GM23248 (cell line): Measurements from ENCODE around the gene CSMD2. TPM values are rescaled to one million over a fixed set of nuclear protein-coding genes. Genes with fewer than 3 reads are reported as not detected.
A peak's percentile ranks its signal among the peaks of the same experiment; 100 is the strongest.

Experiments used
- DNase-seq: peaks from one replicate; pipeline ENCODE4 v3.0.0-alpha.2; 2015
- H2AFZ ChIP-seq: fragments of 200-600 bp; sonication (generic); 2 replicates; pipeline ENCODE4 v1.6.1; 2016; ENCODE audit warnings: antibody characterized with exemption
- H3F3A ChIP-seq: fragments of 200-600 bp; sonication (generic); 2 replicates; pipeline ENCODE4 v1.6.1; 2016; ENCODE audit warnings: mild to moderate bottlenecking, antibody characterized with exemption, mixed run types; ENCODE audit not compliant: insufficient read depth
- H3K27ac ChIP-seq: fragments of 200-600 bp; sonication (generic); 2 replicates; pipeline ENCODE4 v1.5.1; 2016; ENCODE audit warnings: mild to moderate bottlenecking
- H3K27me3 ChIP-seq: fragments of 200-600 bp; sonication (generic); replicated peaks from 2 replicates; pipeline ENCODE4 v1.6.1; 2016; ENCODE audit warnings: mild to moderate bottlenecking; ENCODE audit not compliant: insufficient read depth
- H3K36me3 ChIP-seq: fragments of 200-600 bp; sonication (generic); 2 replicates; pipeline ENCODE4 v1.6.1; 2016; ENCODE audit warnings: low read depth, mild to moderate bottlenecking
- H3K4me1 ChIP-seq: fragments of 200-600 bp; sonication (generic); 2 replicates; pipeline ENCODE4 v1.6.1; 2016; ENCODE audit warnings: mild to moderate bottlenecking; ENCODE audit not compliant: insufficient read depth
- H3K4me2 ChIP-seq: fragments of 200-600 bp; sonication (generic); one replicate; pipeline ENCODE4 v1.6.1; 2016; ENCODE audit warnings: mild to moderate bottlenecking; ENCODE audit not compliant: unreplicated experiment
- H3K4me3 ChIP-seq: fragments of 200-600 bp; sonication (generic); 2 replicates; pipeline ENCODE4 v1.5.1; 2016; ENCODE audit warnings: mild to moderate bottlenecking
- H3K79me2 ChIP-seq: fragments of 200-600 bp; sonication (generic); 2 replicates; pipeline ENCODE4 v1.6.1; 2016; ENCODE audit warnings: mild to moderate bottlenecking; ENCODE audit not compliant: insufficient read depth
- H3K9ac ChIP-seq: fragments of 200-600 bp; sonication (generic); 2 replicates; pipeline ENCODE4 v1.6.1; 2016; ENCODE audit warnings: mild to moderate bottlenecking
- H3K9me2 ChIP-seq: fragments of 200-600 bp; sonication (generic); 2 replicates; pipeline ENCODE4 v1.6.1; 2016; ENCODE audit warnings: mixed run types, mild to moderate bottlenecking, moderate library complexity; ENCODE audit not compliant: insufficient read depth
- H3K9me3 ChIP-seq: fragments of 200-600 bp; sonication (generic); one replicate; pipeline ENCODE4 v1.6.1; 2017; ENCODE audit warnings: low read depth
- H4K20me1 ChIP-seq: fragments of 200-600 bp; sonication (generic); 2 replicates; pipeline ENCODE4 v1.6.0; 2016; ENCODE audit not compliant: insufficient read depth
- EZH2 ChIP-seq: fragments of 200-600 bp; sonication (generic); IDR thresholded peaks from 2 replicates; pipeline ENCODE4 v1.6.1; 2018; ENCODE audit warnings: antibody characterized with exemption, mild to moderate bottlenecking; ENCODE audit not compliant: insufficient read depth, poor library complexity, severe bottlenecking
- EZH2phosphoT487 ChIP-seq: fragments of 200-600 bp; sonication (generic); IDR thresholded peaks from 2 replicates; pipeline ENCODE4 v1.6.1; 2018; ENCODE audit warnings: antibody characterized with exemption, moderate library complexity, mild to moderate bottlenecking, low read depth; ENCODE audit not compliant: insufficient read depth
- WGBS, 2 experiments: methylation state at CpG; one replicate each; pipeline ENCODE4 v1.1.6; 2015 to 2017; ENCODE audit warnings: low lambda C conversion rate in 2 of 2, low coverage in 1 of 2; ENCODE audit errors: missing lambda C conversion rate in 2 of 2; 5-methylcytosine and 5-hydroxymethylcytosine counted together
- in situ Hi-C: fragments of 300-500 bp; cut with MboI; formaldehyde crosslinking; loops from 2 replicates; pipeline ENCODE4 v1.15.0; 2020
- polyA plus RNA-seq: library from polyadenylated mRNA; unstranded; fragments of >200 nt; fragmentation: Nextera tagmentation; extraction: Ambion mirVana; gene quantifications from 2 replicates; pipeline ENCODE4 v1.2.1, GENCODE V29; 2016
- total RNA-seq: library from RNA; depleted of rRNA; stranded (reverse); fragments of >200 nt; shearing (Covaris generic); gene quantifications from 2 replicates; pipeline ENCODE4 v1.2.3, GENCODE V29; 2014

The CSMD2 gene
- total and polyA plus RNA-seq, 2 experiments from 2014 or later: 4.5 to 7.1 TPM

DNA sequence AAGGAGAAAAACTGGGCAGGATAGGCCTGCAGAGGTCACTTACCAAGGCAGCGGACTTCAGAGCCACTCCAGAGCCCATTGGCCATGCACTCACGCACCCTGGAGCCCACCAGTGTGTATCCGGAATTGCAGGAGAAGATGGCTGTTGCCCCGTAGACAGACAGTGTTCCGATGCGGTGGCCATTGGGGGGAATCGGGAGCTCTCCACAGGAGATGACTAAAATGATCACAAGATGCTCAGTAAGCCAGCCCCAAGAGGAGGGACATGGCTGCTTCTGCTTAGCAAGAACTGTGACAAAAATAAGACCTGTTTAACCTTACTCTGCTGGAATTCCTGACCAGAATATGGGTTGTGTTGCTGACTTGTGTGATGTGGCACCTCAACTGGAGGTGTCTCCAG, 595.7 kb downstream of the CSMD2 start:
- Histone ChIP-seq H3K79me2 (no peaks in the 10 kb centered on the region), H3K4me1 (no peaks in the 10 kb centered on the region), H3K36me3 (no peaks in the 10 kb centered on the region; the same call in 1 of the 2 replicates), H3K27me3 (no peaks in the 10 kb centered on the region), H3K27ac (no peak overlapping the region), H3K4me2 (no peak overlapping the region), H3F3A (no peaks in the 10 kb centered on the region), H2AFZ (no peak overlapping the region), H3K4me3 (no peak overlapping the region), H3K9ac (no peak overlapping the region), H4K20me1 (no peaks in the 10 kb centered on the region), H3K9me3 (no peaks in the 10 kb centered on the region), H3K9me2 (no peaks in the 10 kb centered on the region)
- no peak for DNase-seq
- TF ChIP-seq EZH2phosphoT487 (no peak), EZH2 (no peak)
- 93 to 96% methylated on average over 7 of the region's 7 CpGs for WGBS, 2 experiments
- in situ Hi-C loops: no loop called here

GRCh38 chr1:33563699-33564098, 601.3 kb downstream of the CSMD2 start:
- H3K9me2 ChIP-seq: no peaks in the 10 kb centered on the region
- no peaks in the 10 kb centered on the region for H3K79me2 ChIP-seq
- 88 to 96% methylated on average over 2 of the region's 2 CpGs for WGBS, 2 experiments
- DNase-seq: no peak
- in situ Hi-C loops: no loop called here
- H3K27me3 ChIP-seq: no peaks in the 10 kb centered on the region
- H3F3A ChIP-seq: no peaks in the 10 kb centered on the region
- H3K4me1 ChIP-seq: no peaks in the 10 kb centered on the region
- H3K36me3 ChIP-seq: peaks cover 5% of the 10 kb centered on the region
- no peak overlapping the region for H3K27ac ChIP-seq
- TF ChIP-seq EZH2 (no peak), EZH2phosphoT487 (no peak)
- H3K4me3 ChIP-seq: no peak overlapping the region
- H3K9ac ChIP-seq: no peak overlapping the region
- H4K20me1 ChIP-seq: no peaks in the 10 kb centered on the region
- no peak overlapping the region for H3K4me2 ChIP-seq
- H2AFZ ChIP-seq: no peak overlapping the region
- H3K9me3 ChIP-seq: no peaks in the 10 kb centered on the region

GRCh38 chr1:33562563-33562962, 602.5 kb downstream of the CSMD2 start:
- Histone ChIP-seq H3F3A (no peaks in the 10 kb centered on the region), H3K4me3 (no peak overlapping the region), H3K36me3 (peaks cover 5% of the 10 kb centered on the region), H3K79me2 (no peaks in the 10 kb centered on the region), H2AFZ (no peak overlapping the region), H3K27ac (no peak overlapping the region), H3K4me1 (no peaks in the 10 kb centered on the region), H3K9me2 (no peaks in the 10 kb centered on the region), H4K20me1 (no peaks in the 10 kb centered on the region), H3K9me3 (no peaks in the 10 kb centered on the region), H3K9ac (no peak overlapping the region), H3K4me2 (no peak overlapping the region), H3K27me3 (no peaks in the 10 kb centered on the region)
- 58 to 59% methylated on average over 4 of the region's 4 CpGs for WGBS, 2 experiments
- DNase-seq: no peak
- TF ChIP-seq EZH2phosphoT487 (no peak), EZH2 (no peak)
- in situ Hi-C loops: no loop called here

DNA sequence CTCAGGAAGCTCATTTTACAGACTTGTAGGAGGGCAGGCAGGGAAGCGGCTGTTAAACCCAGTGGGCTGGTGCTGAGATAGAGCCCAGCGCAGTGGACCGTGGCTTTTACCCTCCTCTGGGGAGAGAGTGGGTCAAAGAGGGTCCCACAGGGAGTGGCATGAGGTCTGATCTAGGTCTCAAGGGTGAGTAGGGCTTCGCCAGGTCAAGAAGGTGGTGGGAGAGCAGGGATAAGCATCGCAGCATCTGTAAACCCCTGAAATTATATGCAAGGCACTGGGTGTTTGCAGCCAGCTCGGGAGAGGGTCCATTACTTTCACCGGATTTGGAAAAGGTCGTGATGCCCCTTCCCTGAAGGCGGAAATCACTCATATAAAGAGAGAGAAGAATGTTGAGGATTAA, 603.5 kb downstream of the CSMD2 start:
- in situ Hi-C loops: no loop called here
- H3K9ac ChIP-seq: no peak overlapping the region
- no peaks in the 10 kb centered on the region for H3F3A ChIP-seq
- H3K4me2 ChIP-seq: no peak overlapping the region
- no peaks in the 10 kb centered on the region for H3K27me3 ChIP-seq
- no peak overlapping the region for H3K4me3 ChIP-seq
- no peaks in the 10 kb centered on the region for H3K9me2 ChIP-seq
- DNase-seq: no peak
- no peaks in the 10 kb centered on the region for H3K9me3 ChIP-seq
- no peak overlapping the region for H3K27ac ChIP-seq
- 89 to 92% methylated on average over 9 of the region's 9 CpGs for WGBS, 2 experiments
- no peaks in the 10 kb centered on the region for H4K20me1 ChIP-seq
- no peaks in the 10 kb centered on the region for H3K4me1 ChIP-seq
- H2AFZ ChIP-seq: no peak overlapping the region
- H3K36me3 ChIP-seq: peaks cover 5% of the 10 kb centered on the region
- H3K79me2 ChIP-seq: no peaks in the 10 kb centered on the region
- TF ChIP-seq EZH2 (no peak), EZH2phosphoT487 (no peak)

DNA sequence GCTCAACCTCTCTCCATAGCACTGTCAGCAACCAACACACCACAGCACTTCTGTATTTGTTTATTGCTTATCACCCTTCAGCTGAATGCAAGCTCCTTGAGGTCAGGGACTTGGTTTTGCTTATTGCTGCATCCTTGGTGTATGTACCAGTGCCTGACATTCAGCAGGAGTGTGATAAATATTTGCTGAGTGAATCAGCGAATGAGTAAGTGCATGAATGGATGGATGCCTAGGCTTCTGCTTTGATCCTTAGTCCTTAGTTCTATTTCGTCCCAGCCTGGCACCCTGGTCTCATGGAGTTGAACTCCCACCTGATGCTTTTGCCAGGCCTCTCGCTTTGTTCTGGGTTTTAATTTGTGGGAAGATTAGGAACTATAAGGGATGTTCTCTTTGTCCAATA, 604.4 kb downstream of the CSMD2 start:
- no peak for TF ChIP-seq EZH2phosphoT487
- TF ChIP-seq EZH2: no peak
- WGBS, 2 experiments: 88 to 92% methylated on average over 3 of the region's 3 CpGs
- no peak overlapping the region for H3K4me3 ChIP-seq
- H3K36me3 ChIP-seq: peaks cover 5% of the 10 kb centered on the region
- no peaks in the 10 kb centered on the region for H3K9me2 ChIP-seq
- peak; percentile 37 for DNase-seq
- in situ Hi-C loops: no loop called here
- H3F3A ChIP-seq: no peaks in the 10 kb centered on the region
- no peak overlapping the region for H2AFZ ChIP-seq
- H3K4me1 ChIP-seq: no peaks in the 10 kb centered on the region
- H3K9ac ChIP-seq: no peak overlapping the region
- no peak overlapping the region for H3K27ac ChIP-seq
- H3K27me3 ChIP-seq: no peaks in the 10 kb centered on the region
- H4K20me1 ChIP-seq: no peaks in the 10 kb centered on the region
- no peaks in the 10 kb centered on the region for H3K9me3 ChIP-seq
- H3K4me2 ChIP-seq: no peak overlapping the region
- no peaks in the 10 kb centered on the region for H3K79me2 ChIP-seq
